Keratinocyte (primary cell): ENCODE data around the gene ACBD3.

Source experiments
- EZH2 ChIP-seq: IDR thresholded peaks from one replicate; pipeline ENCODE4 v1.6.1; 2012; ENCODE audit warnings: inconsistent platforms, mild to moderate bottlenecking, low read length, moderate library complexity
- TF ChIP-seq, protein P1 (sequence below), 3 experiments: IDR thresholded peaks in 1 of 3; conservative IDR thresholded peaks in 1 of 3; optimal IDR thresholded peaks in 1 of 3; 2 replicates in 2 of 3; 3 replicates in 1 of 3; pipeline versions ENCODE3 to v1.5.1; 2011; ENCODE audit warnings: low read length in 3 of 3, mild to moderate bottlenecking in 3 of 3, moderate library complexity in 2 of 3, control low read depth in 1 of 3, inconsistent platforms in 1 of 3; ENCODE audit not compliant: insufficient read depth in 2 of 3; ENCODE audit errors: extremely low read depth in 1 of 3

DNA sequence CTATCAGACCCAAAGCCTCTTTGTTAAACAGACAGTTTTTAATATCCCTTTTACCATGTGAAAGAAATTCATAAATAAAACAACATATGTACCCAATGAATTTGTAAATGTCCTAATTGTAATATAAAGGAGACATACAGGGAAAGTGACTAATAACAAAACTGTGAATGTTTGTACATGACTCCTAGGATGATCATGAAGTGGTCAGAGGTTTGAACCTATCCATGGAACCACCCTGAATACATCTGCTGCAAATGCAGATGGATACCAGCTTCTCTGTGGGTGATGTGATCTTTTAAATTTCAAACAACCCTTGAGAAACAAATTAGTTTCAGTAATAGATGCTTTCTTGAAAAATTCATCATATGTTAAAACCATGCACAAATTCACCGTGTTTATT lies 16.7 kb upstream of the ACBD3 start:
- TF ChIP-seq, protein P1, sequence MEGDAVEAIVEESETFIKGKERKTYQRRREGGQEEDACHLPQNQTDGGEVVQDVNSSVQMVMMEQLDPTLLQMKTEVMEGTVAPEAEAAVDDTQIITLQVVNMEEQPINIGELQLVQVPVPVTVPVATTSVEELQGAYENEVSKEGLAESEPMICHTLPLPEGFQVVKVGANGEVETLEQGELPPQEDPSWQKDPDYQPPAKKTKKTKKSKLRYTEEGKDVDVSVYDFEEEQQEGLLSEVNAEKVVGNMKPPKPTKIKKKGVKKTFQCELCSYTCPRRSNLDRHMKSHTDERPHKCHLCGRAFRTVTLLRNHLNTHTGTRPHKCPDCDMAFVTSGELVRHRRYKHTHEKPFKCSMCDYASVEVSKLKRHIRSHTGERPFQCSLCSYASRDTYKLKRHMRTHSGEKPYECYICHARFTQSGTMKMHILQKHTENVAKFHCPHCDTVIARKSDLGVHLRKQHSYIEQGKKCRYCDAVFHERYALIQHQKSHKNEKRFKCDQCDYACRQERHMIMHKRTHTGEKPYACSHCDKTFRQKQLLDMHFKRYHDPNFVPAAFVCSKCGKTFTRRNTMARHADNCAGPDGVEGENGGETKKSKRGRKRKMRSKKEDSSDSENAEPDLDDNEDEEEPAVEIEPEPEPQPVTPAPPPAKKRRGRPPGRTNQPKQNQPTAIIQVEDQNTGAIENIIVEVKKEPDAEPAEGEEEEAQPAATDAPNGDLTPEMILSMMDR (optimal IDR thresholded peaks at IDR 0.05 in 1 of 3, IDR thresholded peaks at IDR 0.05 in 1 of 3, conservative IDR thresholded peaks at IDR 0.05 in 1 of 3; ENCODE audit: extremely low read depth in 1 of 3, insufficient read depth in 2 of 3, low read length in 3 of 3), result no peak
- no peak for TF ChIP-seq EZH2
